HepG2 (cell line): ENCODE data around the gene LAS1L. TPM values are rescaled to one million over a fixed set of nuclear protein-coding genes. Genes with fewer than 3 reads are reported as not detected.
A peak's percentile ranks its signal among the peaks of the same experiment; 100 is the strongest.

ENCODE experiments used
- CREM ChIP-seq, 2 experiments: sonication (generic) in 1 of 2; formaldehyde crosslinking in 1 of 2; IDR thresholded peaks; 2 replicates each; pipeline versions ENCODE4 v1.4.0 to v1.6.1; 2016 to 2020; ENCODE audit warnings: antibody characterized with exemption in 1 of 2, mild to moderate bottlenecking in 1 of 2, missing genetic modification reagents in 1 of 2
- HOXA3 ChIP-seq: sonication (generic); formaldehyde crosslinking; IDR thresholded peaks from 2 replicates; pipeline ENCODE4 v1.5.0; 2020; ENCODE audit warnings: missing genetic modification reagents
- MXI1 ChIP-seq: IDR thresholded peaks from 3 replicates; pipeline ENCODE4 v1.6.1; 2012; ENCODE audit warnings: low read depth, low read length, inconsistent platforms, borderline replicate concordance
- ZNF343 ChIP-seq: sonication (generic); formaldehyde crosslinking; IDR thresholded peaks from 2 replicates; pipeline ENCODE4 v1.4.0; 2020; ENCODE audit warnings: mild to moderate bottlenecking, missing genetic modification reagents
- polyA plus RNA-seq, 8 experiments: library from polyadenylated mRNA; depleted of rRNA in 3 of 8; stranded (reverse) in 7 of 8; unstranded in 1 of 8; fragments of >200 nt; fragmentation: Illumina TruSeq in 4 of 8; extraction: Trizol in 4 of 8; gene quantifications; 2 replicates each; pipeline versions ENCODE4 v1.2.1 to v1.2.3, GENCODE V29; 2011 to 2016; ENCODE audit warnings: low read depth in 4 of 8, missing spikeins in 1 of 8, mixed read lengths in 1 of 8; ENCODE audit not compliant: insufficient read depth in 1 of 8
- total RNA-seq, 5 experiments: library from RNA; depleted of rRNA; stranded (reverse); fragments of >200 nt; fragmentation: Illumina TruSeq; extraction: Trizol; gene quantifications; 2 replicates each; pipeline ENCODE4 v1.2.3, GENCODE V29; 2016; ENCODE audit warnings: low read depth in 1 of 5
- TF ChIP-seq, protein P1 (sequence below): sonication (generic); formaldehyde crosslinking; IDR thresholded peaks from 2 replicates; pipeline ENCODE4 v1.9.0; 2021; ENCODE audit warnings: mild to moderate bottlenecking, missing genetic modification reagents

LAS1L gene
- total and polyA plus RNA-seq, 2 of the 13 experiments (the other 11 are each of a cell fraction or from before 2014, with no cell fraction given), result 18.1 to 33.3 TPM

DNA sequence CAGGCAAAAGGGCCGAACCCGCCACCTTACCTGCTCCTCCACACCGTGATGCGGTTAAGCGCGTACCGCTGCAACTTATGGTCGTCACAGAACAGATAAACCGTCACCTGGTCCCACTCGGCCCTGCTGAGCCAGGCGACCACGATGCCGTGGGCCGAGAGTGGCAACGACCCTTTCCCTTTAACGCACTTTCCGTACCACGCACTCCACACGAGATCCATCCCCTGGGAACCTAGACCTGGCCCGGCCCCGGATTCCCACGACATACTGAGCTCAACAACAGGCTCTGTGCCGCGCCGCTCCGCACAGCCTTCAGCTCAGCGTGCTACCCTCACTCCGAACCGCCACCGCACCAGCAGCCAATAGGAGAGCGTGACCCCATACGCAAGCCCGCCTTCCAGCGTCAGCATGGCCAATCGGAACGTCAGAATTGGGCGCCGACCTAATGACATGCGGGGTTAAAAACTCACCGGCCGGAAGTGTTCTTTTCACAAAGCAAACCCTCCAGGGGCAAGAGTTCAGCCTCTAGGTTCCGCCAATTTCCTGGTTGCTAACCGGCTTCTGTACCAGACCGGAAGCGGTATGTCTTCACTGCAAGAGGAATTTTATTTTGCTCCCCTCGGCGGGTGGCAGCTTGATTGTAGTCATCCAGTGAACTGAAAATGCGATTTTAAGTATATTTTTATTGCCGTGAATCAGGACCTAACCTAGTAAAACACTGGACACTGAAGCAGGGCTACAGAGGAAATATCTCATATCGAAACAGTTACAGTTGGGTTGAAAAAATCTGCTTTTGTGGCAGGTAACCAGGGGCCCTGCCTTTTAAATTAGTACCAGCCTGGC lies at the start of gene LAS1L (continued):
- TF ChIP-seq, protein P1, sequence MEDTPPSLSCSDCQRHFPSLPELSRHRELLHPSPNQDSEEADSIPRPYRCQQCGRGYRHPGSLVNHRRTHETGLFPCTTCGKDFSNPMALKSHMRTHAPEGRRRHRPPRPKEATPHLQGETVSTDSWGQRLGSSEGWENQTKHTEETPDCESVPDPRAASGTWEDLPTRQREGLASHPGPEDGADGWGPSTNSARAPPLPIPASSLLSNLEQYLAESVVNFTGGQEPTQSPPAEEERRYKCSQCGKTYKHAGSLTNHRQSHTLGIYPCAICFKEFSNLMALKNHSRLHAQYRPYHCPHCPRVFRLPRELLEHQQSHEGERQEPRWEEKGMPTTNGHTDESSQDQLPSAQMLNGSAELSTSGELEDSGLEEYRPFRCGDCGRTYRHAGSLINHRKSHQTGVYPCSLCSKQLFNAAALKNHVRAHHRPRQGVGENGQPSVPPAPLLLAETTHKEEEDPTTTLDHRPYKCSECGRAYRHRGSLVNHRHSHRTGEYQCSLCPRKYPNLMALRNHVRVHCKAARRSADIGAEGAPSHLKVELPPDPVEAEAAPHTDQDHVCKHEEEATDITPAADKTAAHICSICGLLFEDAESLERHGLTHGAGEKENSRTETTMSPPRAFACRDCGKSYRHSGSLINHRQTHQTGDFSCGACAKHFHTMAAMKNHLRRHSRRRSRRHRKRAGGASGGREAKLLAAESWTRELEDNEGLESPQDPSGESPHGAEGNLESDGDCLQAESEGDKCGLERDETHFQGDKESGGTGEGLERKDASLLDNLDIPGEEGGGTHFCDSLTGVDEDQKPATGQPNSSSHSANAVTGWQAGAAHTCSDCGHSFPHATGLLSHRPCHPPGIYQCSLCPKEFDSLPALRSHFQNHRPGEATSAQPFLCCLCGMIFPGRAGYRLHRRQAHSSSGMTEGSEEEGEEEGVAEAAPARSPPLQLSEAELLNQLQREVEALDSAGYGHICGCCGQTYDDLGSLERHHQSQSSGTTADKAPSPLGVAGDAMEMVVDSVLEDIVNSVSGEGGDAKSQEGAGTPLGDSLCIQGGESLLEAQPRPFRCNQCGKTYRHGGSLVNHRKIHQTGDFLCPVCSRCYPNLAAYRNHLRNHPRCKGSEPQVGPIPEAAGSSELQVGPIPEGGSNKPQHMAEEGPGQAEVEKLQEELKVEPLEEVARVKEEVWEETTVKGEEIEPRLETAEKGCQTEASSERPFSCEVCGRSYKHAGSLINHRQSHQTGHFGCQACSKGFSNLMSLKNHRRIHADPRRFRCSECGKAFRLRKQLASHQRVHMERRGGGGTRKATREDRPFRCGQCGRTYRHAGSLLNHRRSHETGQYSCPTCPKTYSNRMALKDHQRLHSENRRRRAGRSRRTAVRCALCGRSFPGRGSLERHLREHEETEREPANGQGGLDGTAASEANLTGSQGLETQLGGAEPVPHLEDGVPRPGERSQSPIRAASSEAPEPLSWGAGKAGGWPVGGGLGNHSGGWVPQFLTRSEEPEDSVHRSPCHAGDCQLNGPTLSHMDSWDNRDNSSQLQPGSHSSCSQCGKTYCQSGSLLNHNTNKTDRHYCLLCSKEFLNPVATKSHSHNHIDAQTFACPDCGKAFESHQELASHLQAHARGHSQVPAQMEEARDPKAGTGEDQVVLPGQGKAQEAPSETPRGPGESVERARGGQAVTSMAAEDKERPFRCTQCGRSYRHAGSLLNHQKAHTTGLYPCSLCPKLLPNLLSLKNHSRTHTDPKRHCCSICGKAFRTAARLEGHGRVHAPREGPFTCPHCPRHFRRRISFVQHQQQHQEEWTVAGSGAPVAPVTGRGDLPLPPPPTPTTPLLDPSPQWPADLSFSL (CRISPR knock-in tag), result no peak
- TF ChIP-seq ZNF343 (CRISPR knock-in tag) (no peak), CREM (IDR thresholded peaks at IDR 0.05) (peak; percentile 84), CREM (CRISPR knock-in tag; IDR thresholded peaks at IDR 0.05) (no peak), HOXA3 (peak; percentile 62), MXI1 (peak; percentile 66; the same call in 1 of the 3 replicates)
